Stomach (tissue), 4 donors: Measurements from ENCODE around the gene IL9R.

Source experiments
- CTCF ChIP-seq, 7 experiments: fragments of 450-650 bp in 4 of 7; fragments of 200-600 bp in 3 of 7; sonication (generic) in 3 of 7; IDR thresholded peaks; one replicate each; pipeline ENCODE4 v1.5.1; 2016 to 2019; ENCODE audit warnings: antibody characterized with exemption in 7 of 7, control low read depth in 2 of 7, mild to moderate bottlenecking in 1 of 7
- POLR2A ChIP-seq, 4 donors: fragments of 450-650 bp; IDR thresholded peaks; one replicate each; pipeline ENCODE4 v1.6.1; 2016; ENCODE audit warnings: antibody characterized with exemption in 4 of 4, control low read depth in 2 of 4, mild to moderate bottlenecking in 1 of 4, moderate library complexity in 1 of 4
- POLR2AphosphoS5 ChIP-seq, 3 donors: sonication (generic); formaldehyde crosslinking; IDR thresholded peaks; one replicate each; pipeline ENCODE4 v1.6.1; 2016; ENCODE audit warnings: antibody characterized with exemption in 3 of 3

- TF ChIP-seq CTCF (IDR thresholded peaks at IDR 0.05) (no peak), POLR2A (IDR thresholded peaks at IDR 0.05) (no peak), POLR2AphosphoS5 (IDR thresholded peaks at IDR 0.05) (no peak)
Measured at GRCh38 chrX:156001001-156001666, 3.6 kb downstream of the IL9R start.
